GM19023 (cell line): ENCODE results near the gene LCT.
"Not testable (repeated sequence)": the region's sequence is repeated elsewhere in the genome, so short reads cannot be mapped to it uniquely, and the experiment has no call there.

Experiments used
- ATAC-seq: cut with Tn5 transposase; IDR thresholded peaks from one replicate; pipeline ENCODE4 v1.9.1; 2021; ENCODE audit warnings: mild to moderate bottlenecking, moderate library complexity; ENCODE audit not compliant: unreplicated experiment

Gene LCT

GRCh38 chr2:135798275-135798705 is 38.7 kb downstream of the LCT start:
- ATAC-seq: no peak

GRCh38 chr2:135797497-135798274 is 39.3 kb downstream of the LCT start:
- peak; percentile 65 for ATAC-seq

- ATAC-seq: no peak
Observed at GRCh38 chr2:135796606-135797005, 40.4 kb downstream of the LCT start.

- not testable (repeated sequence) for ATAC-seq
Observed at GRCh38 chr2:135795641-135796040, 41.3 kb downstream of the LCT start.

GRCh38 chr2:135792401-135793150 is 44.4 kb downstream of the LCT start:
- no peak for ATAC-seq

GRCh38 chr2:135791418-135792190 is 45.4 kb downstream of the LCT start:
- ATAC-seq: no peak

GRCh38 chr2:135790423-135790822 is 46.6 kb downstream of the LCT start:
- ATAC-seq: no peak

- no peak for ATAC-seq
Observed at GRCh38 chr2:135786823-135787222, 50.2 kb downstream of the LCT start.

GRCh38 chr2:135785032-135785431 is 52.0 kb downstream of the LCT start:
- ATAC-seq: no peak

- ATAC-seq: no peak
Observed at GRCh38 chr2:135783439-135783838, 53.5 kb downstream of the LCT start.

- ATAC-seq: no peak
Observed at GRCh38 chr2:135782231-135782630, 54.8 kb downstream of the LCT start.

GRCh38 chr2:135776367-135776766 is 60.6 kb downstream of the LCT start:
- no peak for ATAC-seq

GRCh38 chr2:135775420-135775819 is 61.6 kb downstream of the LCT start:
- no peak for ATAC-seq

- no peak for ATAC-seq
Observed at GRCh38 chr2:135773917-135774316, 63.1 kb downstream of the LCT start.

GRCh38 chr2:135773319-135773718 is 63.7 kb downstream of the LCT start:
- no peak for ATAC-seq

GRCh38 chr2:135768863-135769262 is 68.1 kb downstream of the LCT start:
- no peak for ATAC-seq

- no peak for ATAC-seq
Observed at GRCh38 chr2:135762530-135762929, 74.5 kb downstream of the LCT start.

GRCh38 chr2:135762022-135762421 is 75.0 kb downstream of the LCT start:
- no peak for ATAC-seq

- ATAC-seq: no peak
Observed at GRCh38 chr2:135756692-135757091, 80.3 kb downstream of the LCT start.

- no peak for ATAC-seq
Observed at GRCh38 chr2:135755573-135755972, 81.4 kb downstream of the LCT start.

- no peak for ATAC-seq
Observed at GRCh38 chr2:135745545-135745944, 91.4 kb downstream of the LCT start.
